ENCODE results near the gene CYB5D1.

CYB5D1 gene

GRCh38 chr17:7834542-7834956, 23.3 kb upstream of the CYB5D1 start:
- DNase-seq: no peak

GRCh38 chr17:7834957-7835813, 22.6 kb upstream of the CYB5D1 start:
- peak; percentile 81 for DNase-seq

GRCh38 chr17:7835814-7836595, 21.8 kb upstream of the CYB5D1 start:
- DNase-seq: no peak

GRCh38 chr17:7836596-7837407, 21.0 kb upstream of the CYB5D1 start:
- peak; percentile 85 for DNase-seq

- peak; percentile 1 for DNase-seq
Measured at GRCh38 chr17:7837408-7838088, 20.3 kb upstream of the CYB5D1 start.

- peak; percentile 79 for DNase-seq
Measured at GRCh38 chr17:7838090-7839075, 19.4 kb upstream of the CYB5D1 start.

- peak; percentile 87 for DNase-seq
Measured at GRCh38 chr17:7839190-7839875, 18.5 kb upstream of the CYB5D1 start.

- DNase-seq: no peak
Measured at GRCh38 chr17:7839876-7840261, 17.9 kb upstream of the CYB5D1 start.

- no peak for DNase-seq
Measured at GRCh38 chr17:7840441-7840840, 17.4 kb upstream of the CYB5D1 start.

GRCh38 chr17:7840875-7841274, 16.9 kb upstream of the CYB5D1 start:
- no peak for DNase-seq

- peak; percentile 10 for DNase-seq
Measured at GRCh38 chr17:7841396-7841914, 16.3 kb upstream of the CYB5D1 start.

GRCh38 chr17:7841915-7842379, 15.9 kb upstream of the CYB5D1 start:
- peak; percentile 23 for DNase-seq

GRCh38 chr17:7842380-7843256, 15.2 kb upstream of the CYB5D1 start:
- peak; percentile 58 for DNase-seq

GRCh38 chr17:7843257-7843535, 14.6 kb upstream of the CYB5D1 start:
- no peak for DNase-seq

GRCh38 chr17:7843536-7844291, 14.1 kb upstream of the CYB5D1 start:
- DNase-seq: peak; percentile 43

GRCh38 chr17:7844292-7845154, 13.3 kb upstream of the CYB5D1 start:
- DNase-seq: peak; percentile 52

GRCh38 chr17:7845359-7846062, 12.3 kb upstream of the CYB5D1 start:
- DNase-seq: no peak
